Vagina (tissue), 2 donors: Measurements from ENCODE around the gene RTRAF.

Source experiments
- CTCF ChIP-seq, 3 experiments: fragments of 450-650 bp in 2 of 3; fragments of 200-600 bp in 1 of 3; sonication (generic) in 1 of 3; IDR thresholded peaks; one replicate each; pipeline ENCODE4 v1.5.1; 2017 to 2019; ENCODE audit warnings: antibody characterized with exemption in 3 of 3, mild to moderate bottlenecking in 2 of 3, moderate library complexity in 2 of 3
- POLR2A ChIP-seq, 2 donors: fragments of 450-650 bp; IDR thresholded peaks; one replicate each; pipeline ENCODE4 v1.6.1; 2017; ENCODE audit warnings: antibody characterized with exemption in 2 of 2, mild to moderate bottlenecking in 2 of 2, moderate library complexity in 2 of 2

GRCh38 chr14:51969852-51970540 is 19.4 kb upstream of the RTRAF start:
- TF ChIP-seq POLR2A (IDR thresholded peaks at IDR 0.05) (no peak), CTCF (IDR thresholded peaks at IDR 0.05) (no peak)
